Fibroblast of lung (primary cell): Measurements from ENCODE around the gene KLF18.

Experiments
- CTCF ChIP-seq, 2 donors: IDR thresholded peaks in 1 of 2; conservative IDR thresholded peaks in 1 of 2; 1 replicate in 1 of 2; 2 replicates in 1 of 2; pipeline ENCODE4 v1.5.1; 2011 to 2012; ENCODE audit warnings: low read length in 2 of 2, control low read depth in 1 of 2, inconsistent platforms in 1 of 2, low read depth in 1 of 2, mild to moderate bottlenecking in 1 of 2
- EZH2 ChIP-seq: IDR thresholded peaks from 2 replicates; pipeline ENCODE4 v1.5.1; 2012; ENCODE audit warnings: low read length, control low read depth, mild to moderate bottlenecking; ENCODE audit errors: missing control alignments

- TF ChIP-seq CTCF (conservative IDR thresholded peaks at IDR 0.05 in 1 of 2, IDR thresholded peaks at IDR 0.05 in 1 of 2; ENCODE audit: low read depth in 1 of 2, low read length in 2 of 2) (no peak), EZH2 (no peak)
Observed at GRCh38 chr1:44161546-44161945, 20.1 kb upstream of the KLF18 start.
